AG09319 (cell line): ENCODE measurements around the gene SLC22A16.
"Not testable (repeated sequence)": the region's sequence is repeated elsewhere in the genome, so short reads cannot be mapped to it uniquely, and the experiment has no call there.

Experiments used
- DNase-seq: peaks from one replicate; pipeline ENCODE4 v3.0.0-alpha.2; 2010; ENCODE audit warnings: low read depth; ENCODE audit errors: extremely low read depth
- CTCF ChIP-seq: IDR thresholded peaks from 2 replicates; pipeline ENCODE4 v1.5.1; 2011; ENCODE audit warnings: low read depth, mild to moderate bottlenecking, inconsistent platforms, low read length, moderate library complexity

SLC22A16 gene

GRCh38 chr6:110520209-110520965 lies 44.0 kb upstream of the SLC22A16 start:
- no peak for DNase-seq
- no peak for TF ChIP-seq CTCF

- DNase-seq = no peak
- no peak for TF ChIP-seq CTCF
These were observed 41.3 kb upstream of the SLC22A16 start for GRCh38 chr6:110517601-110518281.

GRCh38 chr6:110517034-110517433 lies 40.6 kb upstream of the SLC22A16 start:
- no peak for TF ChIP-seq CTCF
- no peak for DNase-seq

- no peak for TF ChIP-seq CTCF
- no peak for DNase-seq
These were observed 38.4 kb upstream of the SLC22A16 start for GRCh38 chr6:110514818-110515217.

GRCh38 chr6:110512991-110513390 lies 36.6 kb upstream of the SLC22A16 start:
- no peak for DNase-seq
- TF ChIP-seq CTCF = no peak

GRCh38 chr6:110512549-110512948 lies 36.1 kb upstream of the SLC22A16 start:
- not testable (repeated sequence) for DNase-seq

GRCh38 chr6:110511401-110511800 lies 35.0 kb upstream of the SLC22A16 start:
- DNase-seq = no peak
- TF ChIP-seq CTCF = no peak
